Testis (tissue), 2 donors: Measurements from ENCODE around the gene FPR3.

Source experiments
- CTCF ChIP-seq, 3 experiments: fragments of 450-650 bp in 2 of 3; fragments of 200-600 bp in 1 of 3; sonication (generic) in 1 of 3; IDR thresholded peaks; one replicate each; pipeline ENCODE4 v1.5.1; 2016 to 2019; ENCODE audit warnings: antibody characterized with exemption in 3 of 3, mild to moderate bottlenecking in 2 of 3, moderate library complexity in 1 of 3
- POLR2A ChIP-seq: fragments of 450-650 bp; IDR thresholded peaks from one replicate; pipeline ENCODE4 v1.6.1; 2017; ENCODE audit warnings: antibody characterized with exemption, mild to moderate bottlenecking, moderate library complexity

DNA sequence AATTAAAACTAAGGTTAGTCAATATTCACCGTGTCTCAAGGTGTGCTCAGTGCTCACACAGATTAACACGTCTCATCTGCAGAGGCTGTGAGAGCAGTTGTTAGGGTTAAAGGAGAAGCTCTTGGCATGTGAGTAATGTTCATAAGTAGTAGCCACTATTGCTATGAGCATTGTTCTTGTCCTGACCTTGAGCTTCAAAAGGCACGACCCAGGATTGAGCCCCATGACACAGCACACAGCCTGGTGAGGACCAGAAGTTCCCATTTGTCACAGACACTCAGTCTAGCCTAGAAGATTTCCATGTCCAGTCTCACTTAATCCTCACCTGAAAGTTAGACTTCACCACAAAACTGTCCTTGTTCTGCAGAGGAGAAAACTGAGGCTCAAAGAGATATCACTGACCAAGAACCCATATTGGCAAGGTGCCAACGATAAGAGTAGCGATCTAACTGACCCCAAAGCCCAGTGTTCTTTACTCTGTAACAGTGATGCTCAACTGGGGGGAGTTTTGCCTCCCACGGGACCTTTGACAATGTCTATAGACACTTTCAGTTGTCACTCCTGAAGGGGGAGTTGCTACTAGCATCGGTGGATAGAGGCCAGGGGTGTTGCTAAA is 26.0 kb downstream of the FPR3 start:
- TF ChIP-seq CTCF (IDR thresholded peaks at IDR 0.05): no peak
- no peak for TF ChIP-seq POLR2A
